ENCODE results near the gene CYP1B1.

Gene CYP1B1

GRCh38 chr2:38074764-38075506, 1.0 kb downstream of the CYP1B1 start:
- no peak for DNase-seq

GRCh38 chr2:38074058-38074763, 1.7 kb downstream of the CYP1B1 start:
- no peak for DNase-seq

GRCh38 chr2:38073211-38074057, 2.5 kb downstream of the CYP1B1 start:
- no peak for DNase-seq

- DNase-seq, result no peak
Observed at GRCh38 chr2:38070438-38070837, 5.5 kb downstream of the CYP1B1 start.

- no peak for DNase-seq
Observed at GRCh38 chr2:38068234-38068633, 7.7 kb downstream of the CYP1B1 start.

- no peak for DNase-seq
Observed at GRCh38 chr2:38066421-38067115, 9.4 kb downstream of the CYP1B1 start.

- no peak for DNase-seq
Observed at GRCh38 chr2:38065502-38066135, 10.3 kb downstream of the CYP1B1 start.

- DNase-seq, result peak; percentile 14
Observed at GRCh38 chr2:38064801-38065501, 11.0 kb downstream of the CYP1B1 start.

GRCh38 chr2:38060236-38061018, 15.5 kb downstream of the CYP1B1 start:
- no peak for DNase-seq

- DNase-seq, result no peak
Observed at GRCh38 chr2:38057651-38058410, 18.1 kb downstream of the CYP1B1 start.

GRCh38 chr2:38056216-38056615, 19.7 kb downstream of the CYP1B1 start:
- DNase-seq, result no peak

GRCh38 chr2:38045811-38046210, 30.1 kb downstream of the CYP1B1 start:
- no peak for DNase-seq

- no peak for DNase-seq
Observed at GRCh38 chr2:38039121-38039910, 36.6 kb downstream of the CYP1B1 start.

- DNase-seq, result no peak
Observed at GRCh38 chr2:38038682-38039081, 37.3 kb downstream of the CYP1B1 start.

- DNase-seq, result no peak
Observed at GRCh38 chr2:38037757-38038621, 38.0 kb downstream of the CYP1B1 start.

GRCh38 chr2:38037325-38037724, 38.6 kb downstream of the CYP1B1 start:
- no peak for DNase-seq

GRCh38 chr2:38035968-38036367, 40.0 kb downstream of the CYP1B1 start:
- DNase-seq, result no peak

- no peak for DNase-seq
Observed at GRCh38 chr2:38033646-38034045, 42.3 kb downstream of the CYP1B1 start.
